ENCODE results near the gene PRDM1.

The PRDM1 gene

DNA sequence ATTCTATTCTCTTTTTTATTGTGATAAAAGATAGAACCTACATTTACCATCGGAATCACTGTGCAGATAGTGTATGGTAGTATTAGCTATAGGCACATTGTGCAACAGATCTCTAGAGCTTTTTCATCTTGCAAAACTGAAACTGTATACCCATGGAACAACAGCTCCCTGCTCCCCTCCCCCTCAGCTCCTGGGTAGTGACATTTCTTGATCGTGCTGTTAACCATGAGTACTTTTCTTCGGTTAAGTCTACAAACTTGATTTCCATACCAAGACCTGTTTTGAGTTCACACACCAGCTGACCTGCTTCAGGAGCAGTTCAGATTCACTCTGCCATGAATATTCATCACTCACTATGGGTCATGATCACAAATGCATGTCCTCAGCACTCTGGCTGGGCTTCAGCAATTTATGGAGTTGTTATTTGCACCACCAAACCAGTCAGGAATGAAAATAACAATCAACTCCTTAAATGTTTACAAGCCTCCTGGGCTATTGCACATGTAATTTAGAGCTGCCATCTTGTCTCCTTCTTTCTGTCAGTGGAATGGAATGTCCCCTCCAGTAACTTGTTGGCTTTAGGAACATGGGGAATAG is 32.8 kb downstream of the PRDM1 start:
- no peak for DNase-seq

DNA sequence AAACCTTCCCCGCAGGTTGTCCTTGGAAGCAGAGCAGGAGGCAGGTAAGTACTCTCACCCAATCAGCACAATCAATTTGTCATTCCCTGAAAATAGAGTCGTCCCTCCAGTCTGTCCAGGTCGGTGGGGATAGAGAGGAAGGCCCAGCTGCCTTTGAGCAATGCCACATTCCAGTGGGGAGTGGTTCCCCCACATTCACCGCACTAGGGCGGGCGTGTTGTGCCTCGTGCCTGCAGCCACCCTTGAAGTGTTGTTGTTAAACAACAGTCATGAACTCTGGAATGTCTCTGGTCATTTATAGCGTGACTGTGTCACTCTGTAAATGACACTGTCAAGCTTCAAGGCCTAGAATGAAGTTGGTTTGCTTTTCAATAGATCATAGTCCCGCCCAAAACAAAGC is 33.4 kb downstream of the PRDM1 start:
- DNase-seq, result no peak

DNA sequence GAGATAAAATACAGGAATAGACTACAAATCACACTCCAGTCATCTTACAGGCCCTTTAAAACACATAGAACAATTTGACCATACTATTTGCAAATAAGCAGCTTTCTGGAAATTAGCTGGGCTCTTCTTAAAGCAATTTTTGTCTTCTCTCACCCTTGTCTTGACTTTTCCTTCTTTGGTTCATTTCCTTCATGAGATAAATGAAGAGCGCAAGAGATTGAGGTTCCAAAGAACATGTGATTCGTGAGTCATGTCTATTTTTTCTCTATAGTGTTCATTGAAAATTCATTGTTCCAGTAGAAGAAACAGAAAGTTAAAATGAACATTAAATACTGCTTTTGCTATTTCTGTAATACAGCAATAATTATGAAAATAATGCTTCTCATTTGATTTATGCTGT is 33.9 kb downstream of the PRDM1 start:
- no peak for DNase-seq

DNA sequence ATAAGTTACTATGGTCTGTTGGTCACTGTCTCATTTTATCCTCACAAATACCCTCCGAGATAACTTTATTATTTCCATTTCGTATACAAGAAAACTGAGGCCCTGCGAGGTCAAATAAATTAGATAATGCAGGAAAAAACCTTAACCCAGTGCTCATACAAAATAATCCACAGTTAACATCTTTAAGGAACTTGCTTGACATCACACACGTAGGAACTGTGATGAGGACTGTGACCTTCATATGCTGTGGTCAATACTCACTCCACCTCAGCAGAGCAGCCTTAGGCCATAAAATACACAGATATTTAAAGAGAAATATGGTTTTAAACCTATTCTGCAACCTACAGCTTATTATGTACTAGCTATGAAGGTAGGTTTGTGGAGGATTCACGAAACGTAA is 34.3 kb downstream of the PRDM1 start:
- DNase-seq, result no peak

DNA sequence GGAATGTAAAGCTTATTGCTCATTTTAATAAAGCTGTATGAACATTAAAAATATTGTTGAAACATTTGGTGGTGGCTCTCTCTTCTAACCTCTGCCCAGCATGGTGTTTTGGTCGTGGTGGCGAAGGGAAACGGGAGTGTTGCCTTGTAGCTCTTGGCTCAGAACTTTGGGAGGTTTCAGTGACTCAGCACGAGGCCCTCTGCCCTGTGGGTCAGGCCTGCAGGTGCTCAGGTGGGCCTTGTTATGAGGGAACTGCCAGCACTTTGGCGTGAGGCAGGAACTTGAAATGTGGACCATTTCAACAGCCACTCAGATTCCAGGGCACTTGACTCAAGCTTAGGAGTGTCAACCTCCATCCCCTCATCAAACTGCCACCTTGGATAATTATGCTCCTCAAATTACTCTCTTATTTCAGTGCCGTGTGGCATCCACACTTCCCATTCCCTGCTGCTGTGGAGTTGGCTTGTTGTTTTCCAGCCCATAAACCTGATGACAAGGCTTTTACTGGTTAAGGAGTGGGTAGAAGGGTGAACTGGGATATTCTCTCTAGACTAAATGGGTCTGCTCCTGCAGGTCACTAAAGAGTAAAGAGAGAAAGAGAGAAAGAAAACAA is 36.3 kb downstream of the PRDM1 start:
- no peak for DNase-seq

DNA sequence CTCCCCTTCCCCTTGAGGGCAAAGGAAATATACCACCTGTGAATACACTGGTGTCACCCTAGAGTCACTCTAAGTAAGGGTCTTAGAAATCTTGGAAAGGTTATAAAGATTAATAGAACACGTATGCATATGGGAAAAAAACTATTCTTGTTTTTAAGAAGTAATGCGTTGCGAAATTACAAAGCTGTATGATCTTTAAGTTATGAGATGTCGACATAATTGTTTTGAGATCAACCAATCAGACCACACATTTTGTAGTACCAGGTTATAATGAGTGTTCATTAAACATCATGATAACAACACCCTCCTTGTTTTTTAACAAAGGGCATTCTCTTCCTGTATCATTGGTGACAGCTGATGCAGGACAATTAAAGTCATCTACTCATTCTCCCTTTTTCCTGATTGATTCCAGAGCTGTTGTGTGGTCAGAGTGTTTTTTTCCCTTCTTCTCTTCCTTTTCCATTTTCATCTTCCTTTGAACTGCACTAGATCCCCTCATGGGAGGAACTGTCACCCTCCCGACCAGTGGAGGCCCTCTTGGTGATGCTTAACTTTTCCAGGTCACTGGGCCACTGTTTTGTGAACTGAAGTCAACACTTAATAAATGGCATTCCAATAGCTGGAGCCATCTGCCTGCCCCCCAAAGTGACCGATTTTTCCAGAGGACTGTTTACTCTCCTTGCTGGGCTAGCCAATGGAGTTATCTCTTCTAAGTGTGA is 37.0 kb downstream of the PRDM1 start:
- no peak for DNase-seq

DNA sequence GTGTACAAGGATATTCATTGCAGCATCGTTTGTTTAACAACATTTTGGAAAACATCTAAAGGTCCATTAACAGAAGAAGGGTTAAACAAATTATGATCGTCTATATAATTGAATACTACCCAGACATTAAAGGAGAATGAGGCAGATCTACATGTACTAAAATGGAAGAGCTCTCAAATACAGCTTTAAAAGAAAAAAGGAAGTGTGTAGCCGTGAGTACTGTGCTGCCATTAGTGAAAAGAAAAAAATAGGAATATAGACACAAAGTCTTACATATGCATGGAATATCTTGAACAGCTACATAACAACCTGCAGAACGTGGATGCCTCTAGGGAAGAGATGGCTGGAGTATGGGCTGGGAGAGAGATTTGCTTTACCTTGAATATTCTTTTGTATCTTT is 37.9 kb downstream of the PRDM1 start:
- DNase-seq, result no peak

DNA sequence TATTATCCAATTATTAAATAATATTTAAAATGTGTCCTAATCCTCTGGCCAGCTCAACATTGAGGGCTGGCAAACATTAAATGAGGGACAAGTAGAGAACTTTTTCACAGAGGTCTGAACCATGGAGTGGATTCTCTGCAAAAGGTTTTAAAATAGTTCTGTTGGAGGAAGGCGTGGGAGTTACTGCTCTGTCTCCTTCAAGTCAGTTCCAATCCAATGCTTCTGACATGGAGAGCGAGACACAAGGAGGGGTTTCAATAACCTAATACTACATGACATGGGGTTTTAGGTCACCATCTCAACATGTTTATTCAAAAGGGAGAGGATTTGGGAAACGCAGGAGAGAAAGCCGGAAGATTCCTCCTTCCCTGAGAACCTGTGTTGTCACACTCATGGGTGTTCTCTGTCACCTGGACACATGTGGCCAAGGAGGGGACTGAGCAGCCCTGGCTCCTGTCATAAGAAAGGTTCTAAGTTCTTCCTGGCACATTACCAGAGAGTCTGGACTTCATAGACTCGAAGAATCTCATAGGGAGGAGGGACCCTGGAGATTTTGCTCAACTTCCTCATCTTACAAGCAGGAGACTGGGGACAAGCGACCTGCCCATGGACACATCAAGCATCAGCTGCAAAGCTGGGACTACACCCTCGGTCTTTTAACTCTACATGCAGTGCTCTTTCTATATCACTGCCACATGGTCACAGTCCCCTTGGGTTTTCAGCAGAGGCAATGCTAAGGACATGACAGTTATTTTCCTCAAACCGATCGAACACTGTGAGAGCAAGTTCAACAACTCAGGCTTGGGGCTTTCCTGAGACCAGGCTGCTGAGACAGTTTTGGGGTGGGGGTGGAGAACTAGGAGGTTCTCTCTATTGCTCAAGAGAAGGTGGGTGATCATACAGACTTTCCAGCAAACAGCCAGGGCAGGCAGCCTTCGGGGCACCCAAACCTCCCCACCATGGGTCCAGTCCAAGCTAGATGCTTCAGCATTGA is 38.6 kb downstream of the PRDM1 start:
- no peak for DNase-seq

DNA sequence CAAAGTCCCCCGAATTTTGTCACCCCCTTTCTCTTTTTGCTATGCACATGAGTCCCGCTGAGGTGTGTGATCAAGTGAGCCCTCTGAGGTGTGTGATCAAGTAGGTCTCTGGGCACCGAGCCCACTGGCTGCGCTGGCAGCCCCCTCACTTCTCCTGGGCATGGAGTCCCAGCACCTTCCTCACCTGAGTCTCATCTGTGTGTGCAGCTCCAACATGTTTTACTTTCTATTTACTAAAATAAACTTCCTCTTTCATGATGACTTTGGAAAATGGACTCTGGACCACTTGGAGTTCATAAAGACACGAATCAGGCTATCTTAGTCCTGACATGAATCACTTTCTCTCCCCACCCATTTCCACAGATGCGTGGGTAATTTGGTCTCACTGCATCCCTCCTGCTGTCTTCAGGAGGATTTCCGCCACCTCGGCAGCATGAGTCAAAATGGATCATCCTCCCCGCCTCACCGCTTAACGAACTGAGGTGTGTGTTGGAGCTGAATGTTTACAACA is 39.8 kb downstream of the PRDM1 start:
- peak; percentile 61 for DNase-seq

DNA sequence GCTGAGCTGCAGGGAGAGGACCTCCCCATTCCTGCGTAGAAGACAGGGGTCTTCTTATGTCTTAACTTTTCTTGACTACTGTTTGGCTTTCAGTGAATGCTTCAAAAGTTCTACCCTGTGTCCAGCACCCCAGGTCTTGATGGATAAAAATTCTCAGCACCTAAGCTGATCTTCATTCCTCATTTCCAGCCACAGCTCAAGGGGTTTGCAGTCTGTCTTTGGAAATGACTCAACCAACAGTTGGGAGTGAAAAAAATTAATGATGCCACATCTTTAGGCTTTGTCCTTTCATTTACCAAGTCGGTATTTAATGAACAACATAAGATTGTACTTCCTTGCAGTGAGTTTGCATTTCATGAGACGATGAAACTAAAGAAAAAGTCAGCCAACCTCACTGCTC is 40.3 kb downstream of the PRDM1 start:
- no peak for DNase-seq

DNA sequence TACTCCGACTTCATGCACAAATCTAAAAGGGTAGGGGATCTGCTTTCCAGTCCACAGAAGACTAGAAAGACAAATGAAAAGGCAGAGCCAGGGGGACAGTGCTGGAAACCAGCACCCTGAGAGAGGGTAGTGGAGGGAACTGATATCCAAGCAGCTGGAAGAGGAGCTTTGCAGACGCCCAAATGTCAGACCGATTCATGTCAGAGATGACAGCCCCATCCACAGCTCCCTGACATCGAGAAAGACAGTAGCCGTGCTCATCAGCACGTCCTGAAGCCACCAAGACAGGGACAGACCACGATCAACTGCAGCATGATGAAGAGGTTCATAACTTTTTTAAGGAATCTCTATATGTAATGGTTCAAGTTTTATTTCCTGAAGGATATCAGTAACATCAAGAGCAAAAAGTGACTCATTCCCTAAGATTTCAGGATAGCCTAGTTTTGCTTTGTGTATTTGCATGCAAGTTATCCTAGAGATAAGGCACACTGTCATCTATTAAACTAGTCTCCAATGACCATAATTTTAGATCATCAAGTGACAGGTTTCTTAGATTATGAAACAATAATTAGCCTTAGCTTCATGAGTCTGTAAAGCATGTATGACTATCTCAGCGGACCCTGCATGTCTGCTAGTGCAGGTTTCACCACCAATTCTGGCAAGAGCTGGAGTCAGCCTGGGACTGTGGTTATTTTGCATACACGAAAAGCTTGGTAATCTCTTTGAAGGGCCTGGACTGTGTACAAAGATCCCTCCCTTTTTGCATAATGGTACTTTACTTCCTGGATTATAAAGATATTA is 43.0 kb downstream of the PRDM1 start:
- no peak for DNase-seq

DNA sequence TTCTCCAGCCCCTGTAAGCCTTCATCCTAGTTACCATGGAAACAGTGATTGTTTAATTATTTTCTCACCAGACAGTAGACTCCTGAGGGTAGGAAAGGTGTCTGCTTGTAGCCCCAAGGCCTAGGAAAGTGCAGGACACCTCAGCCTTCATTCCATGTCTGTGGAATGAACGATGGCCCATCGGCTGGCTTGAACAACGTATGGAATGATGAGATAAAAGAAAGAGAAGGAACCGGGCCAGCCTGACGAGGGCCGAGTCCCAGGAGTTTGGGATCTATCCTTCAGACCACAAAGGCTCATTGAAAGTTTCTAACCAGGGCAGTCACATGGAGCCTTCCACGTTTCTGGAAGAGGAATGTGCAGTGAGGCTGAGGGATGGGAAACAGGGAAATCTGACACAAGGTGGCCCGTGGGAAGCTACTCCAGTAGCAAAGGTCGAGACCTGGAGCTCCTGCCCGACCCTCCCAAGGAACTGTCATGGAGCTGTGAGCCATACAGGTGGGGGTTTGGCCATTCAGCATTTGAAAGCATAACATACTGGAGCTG is 46.1 kb downstream of the PRDM1 start:
- DNase-seq, result no peak

DNA sequence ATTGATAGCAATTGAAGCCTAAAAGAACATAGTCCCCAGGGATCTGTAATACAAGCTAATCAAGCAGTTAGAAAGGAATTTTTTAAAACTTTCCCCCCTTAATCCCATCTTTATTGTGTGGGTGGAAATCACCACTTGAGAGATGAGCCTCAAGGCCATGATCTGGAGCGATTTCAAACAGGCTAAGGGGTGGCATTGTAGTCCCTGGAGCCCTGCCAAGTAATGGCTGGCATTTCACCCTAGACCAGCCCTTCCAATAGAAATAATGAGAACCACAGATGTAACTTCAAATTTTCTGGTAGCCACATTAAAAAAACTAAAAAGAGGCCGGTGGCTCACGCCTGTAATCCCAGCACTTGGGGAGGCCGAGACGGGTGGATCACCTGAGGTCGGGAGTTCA is 46.9 kb downstream of the PRDM1 start:
- no peak for DNase-seq

DNA sequence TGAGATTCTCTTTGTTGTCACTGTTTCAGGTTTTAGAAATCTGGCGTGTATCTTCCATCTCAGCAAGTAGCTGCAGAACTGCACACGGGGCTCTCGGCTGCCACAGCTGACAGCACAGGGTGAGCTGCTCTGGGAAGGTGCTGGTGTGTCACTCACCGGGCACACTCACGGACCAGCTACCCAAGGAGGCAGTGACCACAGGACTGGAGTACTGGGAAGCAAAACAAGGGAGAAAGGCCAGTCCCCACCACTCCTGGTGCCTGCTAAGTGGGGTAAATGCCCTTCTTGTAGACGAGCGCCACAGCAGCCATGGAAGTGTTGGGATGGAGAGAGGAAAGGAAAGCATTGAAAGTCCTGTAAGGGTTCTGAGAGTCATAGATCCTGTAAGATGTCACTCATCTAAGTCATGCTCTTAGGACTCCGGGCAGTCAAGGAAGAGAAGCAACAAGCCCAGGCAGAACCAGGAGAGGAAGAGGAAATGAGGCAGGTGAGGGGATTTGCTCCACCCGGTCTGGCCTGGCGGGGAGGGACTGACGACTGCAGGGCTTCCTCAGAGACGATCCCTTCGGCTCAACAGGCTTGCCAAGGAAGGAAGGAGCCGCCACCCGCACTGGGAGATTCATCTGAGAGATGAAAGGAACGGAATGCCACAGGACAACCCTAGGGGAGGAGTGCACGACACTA is 48.1 kb downstream of the PRDM1 start:
- DNase-seq, result no peak

DNA sequence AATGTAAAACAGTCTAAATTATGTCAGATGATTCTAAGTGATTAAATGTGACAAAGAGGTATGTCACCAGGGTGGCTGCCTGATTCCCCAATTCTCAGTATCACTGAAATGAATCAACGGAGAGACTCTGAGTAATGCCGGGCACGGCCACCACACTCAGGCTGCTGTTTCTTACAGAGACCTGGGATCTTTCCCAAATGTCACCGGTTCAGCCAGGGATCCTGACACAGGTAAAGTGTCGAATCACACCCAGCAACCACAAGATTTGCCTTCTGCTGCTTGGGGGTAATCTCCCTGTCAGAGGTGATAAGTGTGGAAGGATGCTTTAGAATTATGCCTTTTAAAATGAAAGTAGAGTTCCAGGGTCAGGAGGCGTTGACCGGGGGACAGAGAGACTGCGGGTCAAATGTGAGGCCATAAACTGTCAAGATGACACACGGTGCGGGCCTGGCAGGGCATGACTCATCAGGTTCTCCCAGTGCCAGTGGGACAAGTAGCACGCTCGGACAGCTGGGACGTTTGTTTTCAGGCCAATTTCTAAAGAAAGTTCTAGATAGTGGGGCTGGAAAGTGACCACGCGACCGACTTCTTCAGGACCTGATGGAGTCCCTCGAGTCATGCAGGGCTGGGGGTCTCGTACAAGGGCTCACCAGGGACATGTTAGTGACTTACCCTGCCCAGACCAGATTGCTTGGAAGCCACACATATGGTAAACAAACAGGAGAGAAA is 48.9 kb downstream of the PRDM1 start:
- no peak for DNase-seq

DNA sequence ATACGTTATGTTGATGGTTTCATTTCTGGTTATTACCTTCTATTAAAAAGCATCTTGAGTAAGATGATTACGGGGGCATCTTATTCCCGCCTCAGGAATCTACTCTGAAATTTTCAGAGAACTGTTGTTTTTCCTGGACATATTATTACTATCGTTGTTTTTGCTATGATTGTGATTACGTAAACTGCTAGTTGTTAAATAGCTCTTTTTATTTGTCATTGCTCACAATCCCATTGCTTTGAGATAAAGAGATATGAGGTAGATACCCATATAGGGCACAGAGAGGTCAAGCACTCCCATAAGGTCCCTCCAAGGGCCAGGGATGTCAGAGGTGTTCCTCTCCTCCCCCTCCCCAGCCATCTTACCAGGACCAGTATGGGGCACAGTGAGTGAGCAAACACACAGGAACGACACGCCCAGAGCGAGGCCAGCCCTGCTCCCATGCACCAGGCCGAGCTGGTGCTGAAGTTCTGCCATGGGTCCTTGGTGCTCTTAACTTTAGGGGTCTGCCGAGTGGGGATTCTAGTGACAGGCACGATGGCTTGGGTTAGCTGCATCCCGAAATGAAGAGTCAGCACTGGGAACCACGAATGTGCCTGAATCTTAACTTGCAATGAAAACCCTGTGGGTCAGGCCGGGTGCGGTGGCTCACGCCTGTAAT is 49.9 kb downstream of the PRDM1 start:
- no peak for DNase-seq

DNA sequence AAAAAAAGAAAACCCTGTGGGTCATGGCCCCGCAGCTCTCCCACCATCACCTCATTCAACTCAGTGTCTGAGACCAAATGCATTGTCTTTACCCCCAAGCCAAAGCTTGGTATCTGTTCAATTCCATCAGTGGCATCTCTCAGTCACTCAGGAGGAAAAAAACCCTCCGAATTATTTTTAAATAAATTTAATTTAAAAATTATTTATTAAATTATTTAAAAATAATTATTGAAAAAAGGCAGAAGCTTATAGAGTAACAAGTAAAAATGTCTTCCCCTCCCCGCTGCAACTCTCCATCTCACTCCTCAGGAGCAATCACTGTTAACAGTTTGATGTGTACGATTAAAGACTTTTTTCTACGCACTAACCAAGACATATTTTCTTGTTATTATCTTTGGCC is 50.7 kb downstream of the PRDM1 start:
- DNase-seq, result no peak

DNA sequence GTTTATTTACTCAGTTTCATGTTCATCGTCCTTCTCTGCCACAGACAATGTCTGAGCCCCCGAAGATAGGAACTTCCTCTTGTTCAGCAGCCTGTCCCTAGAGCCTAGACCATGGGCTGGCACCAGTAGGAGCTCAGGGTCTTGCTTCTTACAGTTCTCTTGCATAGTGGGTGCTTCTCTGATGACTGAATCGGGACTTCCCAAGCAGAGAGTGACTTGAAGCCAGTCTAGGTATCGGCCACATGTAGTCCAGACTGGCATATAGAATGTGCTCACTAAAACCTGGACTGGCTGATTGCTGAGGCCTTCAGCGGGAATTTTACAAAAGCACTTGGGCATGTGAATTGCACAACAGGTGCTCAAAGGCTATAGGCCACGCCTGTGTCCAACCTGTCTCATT is 52.0 kb downstream of the PRDM1 start:
- no peak for DNase-seq

DNA sequence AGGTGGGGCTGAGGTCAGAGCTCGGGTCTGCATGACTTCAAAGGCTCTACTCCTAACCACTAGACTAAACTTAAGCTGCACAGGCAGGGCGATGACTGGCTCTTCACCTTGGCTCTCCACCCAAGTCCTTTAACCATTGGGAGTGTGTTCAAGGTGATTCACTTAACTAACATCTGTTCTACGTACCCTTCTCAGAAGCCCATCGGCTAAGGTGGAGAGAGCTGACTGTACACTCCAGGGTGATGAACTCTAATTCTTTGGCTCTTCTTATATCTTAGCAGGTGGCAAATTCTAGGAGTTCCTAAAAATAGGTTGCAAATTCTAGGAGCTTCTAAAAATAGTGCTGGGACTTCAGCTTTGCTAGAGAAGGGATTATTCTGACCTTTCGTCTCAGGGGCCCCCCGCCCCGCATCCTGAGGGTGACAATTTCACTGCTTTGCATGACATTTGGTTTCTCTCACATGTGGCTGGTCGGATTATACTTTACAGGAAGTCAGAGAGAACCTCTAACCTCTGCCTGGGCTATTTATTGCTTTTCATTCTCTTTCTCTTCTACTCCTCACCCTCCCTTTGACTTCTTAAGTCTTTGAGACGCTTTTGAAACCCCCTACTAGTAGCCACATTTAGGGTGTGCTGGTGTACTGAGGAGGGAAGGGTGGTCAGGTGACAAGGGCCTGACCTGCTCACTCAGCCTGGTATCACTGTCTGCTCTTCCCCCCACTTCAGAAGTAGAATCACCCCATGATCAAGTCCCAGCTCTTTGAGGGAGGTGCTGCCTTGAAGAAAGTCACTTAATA is 55.5 kb downstream of the PRDM1 start:
- DNase-seq, result peak; percentile 47
